ENCODE results near the gene JAZF1.

JAZF1 gene

GRCh38 chr7:27976531-27976930 is 204.1 kb downstream of the JAZF1 start:
- in situ Hi-C loops (cut with HindIII; ENCODE audit: low pct_unique_long_range_greater_than_20kb, low sequenced_read_pairs) = no loop called here
- DNase-seq (ENCODE audit: low read depth in 1 of 2, low spot score in 1 of 2) = no peak
- TF ChIP-seq JUND (IDR thresholded peaks at IDR 0.05; ENCODE audit: low read depth) = no peak

- no peak for TF ChIP-seq JUND (IDR thresholded peaks at IDR 0.05; ENCODE audit: low read depth)
- in situ Hi-C loops (cut with HindIII; ENCODE audit: low pct_unique_long_range_greater_than_20kb, low sequenced_read_pairs) = no loop called here
- DNase-seq (ENCODE audit: low read depth in 1 of 2, low spot score in 1 of 2) = no peak
Observed at GRCh38 chr7:27973625-27974024, 207.0 kb downstream of the JAZF1 start.

GRCh38 chr7:27972276-27972675 is 208.3 kb downstream of the JAZF1 start:
- no peak for DNase-seq (ENCODE audit: low read depth in 1 of 2, low spot score in 1 of 2)
- in situ Hi-C loops (cut with HindIII; ENCODE audit: low pct_unique_long_range_greater_than_20kb, low sequenced_read_pairs) = no loop called here
- TF ChIP-seq JUND (IDR thresholded peaks at IDR 0.05; ENCODE audit: low read depth) = no peak

- DNase-seq (ENCODE audit: low read depth in 1 of 2, low spot score in 1 of 2) = no peak
- in situ Hi-C loops (cut with HindIII; ENCODE audit: low pct_unique_long_range_greater_than_20kb, low sequenced_read_pairs) = no loop called here
- no peak for TF ChIP-seq JUND (IDR thresholded peaks at IDR 0.05; ENCODE audit: low read depth)
Observed at GRCh38 chr7:27971171-27971812, 209.3 kb downstream of the JAZF1 start.

GRCh38 chr7:27970350-27970749 is 210.2 kb downstream of the JAZF1 start:
- DNase-seq (ENCODE audit: low read depth in 1 of 2, low spot score in 1 of 2) = no peak
- TF ChIP-seq JUND (IDR thresholded peaks at IDR 0.05; ENCODE audit: low read depth) = no peak
- in situ Hi-C loops (cut with HindIII; ENCODE audit: low pct_unique_long_range_greater_than_20kb, low sequenced_read_pairs) = no loop called here

- no peak for DNase-seq (ENCODE audit: low read depth in 1 of 2, low spot score in 1 of 2)
- TF ChIP-seq JUND (IDR thresholded peaks at IDR 0.05; ENCODE audit: low read depth) = no peak
- in situ Hi-C loops (cut with HindIII; ENCODE audit: low pct_unique_long_range_greater_than_20kb, low sequenced_read_pairs) = no loop called here
Observed at GRCh38 chr7:27969346-27969745, 211.2 kb downstream of the JAZF1 start.

- in situ Hi-C loops (cut with HindIII; ENCODE audit: low pct_unique_long_range_greater_than_20kb, low sequenced_read_pairs) = no loop called here
- no peak for TF ChIP-seq JUND (IDR thresholded peaks at IDR 0.05; ENCODE audit: low read depth)
Observed at GRCh38 chr7:27967639-27968038, 213.0 kb downstream of the JAZF1 start.

GRCh38 chr7:27966219-27966780 is 214.3 kb downstream of the JAZF1 start:
- in situ Hi-C loops (cut with HindIII; ENCODE audit: low pct_unique_long_range_greater_than_20kb, low sequenced_read_pairs) = no loop called here
- DNase-seq (ENCODE audit: low read depth in 1 of 2, low spot score in 1 of 2) = no peak
- TF ChIP-seq JUND (IDR thresholded peaks at IDR 0.05; ENCODE audit: low read depth) = no peak

More at GRCh38 chr7:27967639-27968038, 213.0 kb downstream of the JAZF1 start:
- DNase-seq (ENCODE audit: low read depth in 1 of 2, low spot score in 1 of 2) = no peak

- no peak for DNase-seq (ENCODE audit: low read depth in 1 of 2, low spot score in 1 of 2)
- in situ Hi-C loops (cut with HindIII; ENCODE audit: low pct_unique_long_range_greater_than_20kb, low sequenced_read_pairs) = no loop called here
- TF ChIP-seq JUND (IDR thresholded peaks at IDR 0.05; ENCODE audit: low read depth) = no peak
Observed at GRCh38 chr7:27965650-27966049, 214.9 kb downstream of the JAZF1 start.

GRCh38 chr7:27964820-27965219 is 215.8 kb downstream of the JAZF1 start:
- no peak for TF ChIP-seq JUND (IDR thresholded peaks at IDR 0.05; ENCODE audit: low read depth)
- no peak for DNase-seq (ENCODE audit: low read depth in 1 of 2, low spot score in 1 of 2)
- in situ Hi-C loops (cut with HindIII; ENCODE audit: low pct_unique_long_range_greater_than_20kb, low sequenced_read_pairs) = no loop called here

- in situ Hi-C loops (cut with HindIII; ENCODE audit: low pct_unique_long_range_greater_than_20kb, low sequenced_read_pairs) = no loop called here
- DNase-seq (ENCODE audit: low read depth in 1 of 2, low spot score in 1 of 2) = no peak
- no peak for TF ChIP-seq JUND (IDR thresholded peaks at IDR 0.05; ENCODE audit: low read depth)
Observed at GRCh38 chr7:27963056-27963455, 217.5 kb downstream of the JAZF1 start.

GRCh38 chr7:27962273-27962672 is 218.3 kb downstream of the JAZF1 start:
- no peak for TF ChIP-seq JUND (IDR thresholded peaks at IDR 0.05; ENCODE audit: low read depth)
- in situ Hi-C loops (cut with HindIII; ENCODE audit: low pct_unique_long_range_greater_than_20kb, low sequenced_read_pairs) = no loop called here
- no peak for DNase-seq (ENCODE audit: low read depth in 1 of 2, low spot score in 1 of 2)

GRCh38 chr7:27961255-27961654 is 219.3 kb downstream of the JAZF1 start:
- no peak for TF ChIP-seq JUND (IDR thresholded peaks at IDR 0.05; ENCODE audit: low read depth)
- in situ Hi-C loops (cut with HindIII; ENCODE audit: low pct_unique_long_range_greater_than_20kb, low sequenced_read_pairs) = no loop called here
- no peak for DNase-seq (ENCODE audit: low read depth in 1 of 2, low spot score in 1 of 2)

GRCh38 chr7:27960415-27960814 is 220.2 kb downstream of the JAZF1 start:
- TF ChIP-seq JUND (IDR thresholded peaks at IDR 0.05; ENCODE audit: low read depth) = no peak
- in situ Hi-C loops (cut with HindIII; ENCODE audit: low pct_unique_long_range_greater_than_20kb, low sequenced_read_pairs) = no loop called here
- DNase-seq (ENCODE audit: low read depth in 1 of 2, low spot score in 1 of 2) = no peak
